HCT116 (cell line): ENCODE results near the gene ERRFI1. TPM values are rescaled to one million over a fixed set of nuclear protein-coding genes. Genes with fewer than 3 reads are reported as not detected.

Source experiments
- ATAC-seq: fragments of 200-7000 bp; cut with Tn5 transposase; 2 replicates; pipeline ENCODE4 v1.9.1; 2020; ENCODE audit warnings: mild to moderate bottlenecking, moderate library complexity
- BruUV-seq: library from RNA; stranded (reverse); fragments of 400-500 nt; replicated peaks from 2 replicates; lab custom pipeline; 2021; lab: Mats Ljungman, UMichigan
- CTCF ChIA-PET: fragments of 300-600 bp; sonication (Branson Sonifier 250); formaldehyde crosslinking; loops from one replicate; lab custom pipeline; 2021; ENCODE audit warnings: antibody characterized with exemption; lab: Charles Lee
- POLR2A ChIA-PET: fragments of 300-600, 350-600 bp; sonication (Branson Sonifier 250); formaldehyde crosslinking; loops from one replicate; lab custom pipeline; 2021; ENCODE audit warnings: antibody characterized with exemption; lab: Charles Lee
- RAD21 ChIA-PET, 2 experiments: fragments of 300-600 bp; sonication (Branson Sonifier 250); formaldehyde crosslinking; loops; one replicate each; lab custom pipeline; 2023; ENCODE audit warnings: low total read pairs in 2 of 2; ENCODE audit not compliant: uncharacterized antibody in 2 of 2, unreplicated experiment in 2 of 2, low non-redundant PET in 1 of 2; lab: Charles Lee
- DNase-seq: peaks from one replicate; pipeline ENCODE4 v3.0.0-alpha.2; 2010; ENCODE audit warnings: low read depth, low spot score
- H2AFZ ChIP-seq: fragments of 200-600 bp; shearing (Covaris generic), sonication (generic); 2 replicates; pipeline ENCODE4 v1.6.1; 2017; ENCODE audit warnings: low read depth, mixed run types, mixed read lengths, antibody characterized with exemption, low read length; ENCODE audit not compliant: poor library complexity, severe bottlenecking
- H3K27ac ChIP-seq: 2 replicates; pipeline ENCODE4 v1.5.1; 2012; ENCODE audit warnings: low read depth, low read length
- H3K27me3 ChIP-seq: fragments of 200-600 bp; sonication (generic); 2 replicates; pipeline ENCODE4 v1.6.1; 2016; ENCODE audit warnings: mixed run types, low read length, mixed read lengths; ENCODE audit not compliant: insufficient read depth
- H3K36me3 ChIP-seq, 2 experiments: fragments of 200-500 bp in 1 of 2; fragments of 200-600 bp in 1 of 2; sonication (Bioruptor generic) in 1 of 2; sonication (generic) in 1 of 2; 2 replicates each; pipeline versions ENCODE4 v1.5.1 to v1.6.1; 2014 to 2016; ENCODE audit warnings: low read length in 2 of 2, inconsistent platforms in 1 of 2, mixed read lengths in 1 of 2, mixed run types in 1 of 2; ENCODE audit not compliant: insufficient read depth in 2 of 2, control insufficient read depth in 1 of 2
- H3K4me1 ChIP-seq, 2 experiments: fragments of 200-600 bp in 1 of 2; sonication (generic) in 1 of 2; 2 replicates each; pipeline versions ENCODE4 v1.5.1 to v1.6.1; 2012 to 2017; ENCODE audit warnings: low read length in 2 of 2, inconsistent platforms in 1 of 2, mild to moderate bottlenecking in 1 of 2, mixed read lengths in 1 of 2, mixed run types in 1 of 2, moderate library complexity in 1 of 2; ENCODE audit not compliant: insufficient read depth in 2 of 2, control insufficient read depth in 1 of 2
- H3K4me2 ChIP-seq: fragments of 200-600 bp; sonication (generic); 2 replicates; pipeline ENCODE4 v1.6.1; 2017; ENCODE audit warnings: mixed run types, low read length, mixed read lengths
- H3K4me3 ChIP-seq, 2 experiments: fragments of 200-600 bp in 1 of 2; sonication (generic) in 1 of 2; replicated peaks in 1 of 2; 2 replicates each; pipeline ENCODE4 v1.5.1; 2011 to 2016; ENCODE audit warnings: low read length in 2 of 2, control low read depth in 1 of 2, low read depth in 1 of 2, mild to moderate bottlenecking in 1 of 2, mixed read lengths in 1 of 2, mixed run types in 1 of 2
- H3K79me2 ChIP-seq: fragments of 200-600 bp; sonication (generic); 2 replicates; pipeline ENCODE4 v1.6.1; 2017; ENCODE audit warnings: mild to moderate bottlenecking, mixed run types, low read length, moderate library complexity, mixed read lengths; ENCODE audit not compliant: insufficient read depth
- H3K9ac ChIP-seq: fragments of 200-600 bp; sonication (generic); 2 replicates; pipeline ENCODE4 v1.6.1; 2016; ENCODE audit warnings: low read length, mixed read lengths
- H3K9me2 ChIP-seq: fragments of 200-600 bp; sonication (generic), shearing (Covaris generic); 2 replicates; pipeline ENCODE4 v1.6.1; 2017; ENCODE audit warnings: mixed run types, mild to moderate bottlenecking, moderate library complexity; ENCODE audit not compliant: insufficient read depth
- H3K9me3 ChIP-seq, 2 experiments: fragments of 200-500 bp in 1 of 2; fragments of 200-600 bp in 1 of 2; sonication (Bioruptor generic) in 1 of 2; sonication (generic) in 1 of 2; 2 replicates each; pipeline ENCODE4 v1.6.1; 2014 to 2017; ENCODE audit warnings: low read length in 2 of 2, mixed read lengths in 2 of 2, inconsistent platforms in 1 of 2, low read depth in 1 of 2, mild to moderate bottlenecking in 1 of 2, mixed run types in 1 of 2, moderate library complexity in 1 of 2; ENCODE audit not compliant: control insufficient read depth in 1 of 2, insufficient read depth in 1 of 2
- H4K20me1 ChIP-seq: fragments of 200-600 bp; sonication (generic), shearing (Covaris generic); 2 replicates; pipeline ENCODE4 v1.6.1; 2017; ENCODE audit warnings: mixed run types, mild to moderate bottlenecking, moderate library complexity; ENCODE audit not compliant: insufficient read depth
- CEBPB ChIP-seq: IDR thresholded peaks from 2 replicates; pipeline ENCODE4 v1.6.1; 2012; ENCODE audit warnings: low read depth
- CTCF ChIP-seq, 3 experiments: fragments of 200-600 bp in 1 of 3; sonication (generic) in 1 of 3; IDR thresholded peaks in 2 of 3; conservative IDR thresholded peaks in 1 of 3; 2 replicates each; pipeline ENCODE4 v1.5.1; 2012 to 2017; ENCODE audit warnings: low read depth in 2 of 3, low read length in 2 of 3, antibody characterized with exemption in 1 of 3, borderline replicate concordance in 1 of 3, control low read depth in 1 of 3, mild to moderate bottlenecking in 1 of 3, mixed read lengths in 1 of 3, mixed run types in 1 of 3, moderate library complexity in 1 of 3; ENCODE audit not compliant: insufficient read depth in 1 of 3
- EGR1 ChIP-seq: IDR thresholded peaks from 2 replicates; pipeline ENCODE4 v1.6.1; 2012; ENCODE audit warnings: low read depth
- EZH2 ChIP-seq: fragments of 200-600 bp; sonication (generic); IDR thresholded peaks from 2 replicates; pipeline ENCODE4 v1.6.1; 2017; ENCODE audit warnings: antibody characterized with exemption, mixed run types
- EZH2phosphoT487 ChIP-seq: fragments of 200-600 bp; IDR thresholded peaks from 2 replicates; pipeline ENCODE4 v1.6.1; 2018; ENCODE audit warnings: antibody characterized with exemption, borderline replicate concordance
- FOSL1 ChIP-seq: IDR thresholded peaks from 2 replicates; pipeline ENCODE4 v1.6.1; 2012; ENCODE audit warnings: low read depth
- POLR2A ChIP-seq: IDR thresholded peaks from 2 replicates; pipeline ENCODE4 v1.7.0; 2011; ENCODE audit warnings: borderline replicate concordance; ENCODE audit not compliant: insufficient read depth, insufficient read length; ENCODE audit errors: extremely low read depth
- REST ChIP-seq: IDR thresholded peaks from 2 replicates; pipeline ENCODE4 v1.6.1; 2012; ENCODE audit warnings: low read depth
- SIN3A ChIP-seq: IDR thresholded peaks from 2 replicates; pipeline ENCODE4 v1.6.1; 2012; ENCODE audit warnings: low read depth
- SP1 ChIP-seq: IDR thresholded peaks from 2 replicates; pipeline ENCODE4 v1.6.1; 2012; ENCODE audit warnings: low read depth
- YY1 ChIP-seq: IDR thresholded peaks from 2 replicates; pipeline ENCODE4 v1.6.1; 2011; ENCODE audit warnings: low read length, low read depth, moderate library complexity, mild to moderate bottlenecking; ENCODE audit not compliant: insufficient replicate concordance; ENCODE audit errors: extremely low read depth
- ZBTB33 ChIP-seq: IDR thresholded peaks from 2 replicates; pipeline ENCODE4 v1.6.1; 2011; ENCODE audit warnings: mild to moderate bottlenecking, low read length, moderate library complexity; ENCODE audit not compliant: insufficient replicate concordance; ENCODE audit errors: extremely low read depth
- ZFX ChIP-seq: fragments of 450-650 bp; IDR thresholded peaks from 2 replicates; pipeline ENCODE4 v1.6.1; 2017
- intact Hi-C: fragments of 100-400 bp; cut with micrococcal nuclease; formaldehyde crosslinking; loops from 2 replicates; pipeline ENCODE4 v1.10.0; 2022
- total RNA-seq: library from RNA; stranded (reverse); gene quantifications from one replicate; pipeline ENCODE4 v1.2.1, GENCODE V29; 2021; ENCODE audit not compliant: unreplicated experiment

Gene ERRFI1
- total RNA-seq, 1 experiment from 2014 or later, result 777 TPM

- H3K9me2 ChIP-seq, result no peaks in the 10 kb centered on the region
- no peak overlapping the region for H2AFZ ChIP-seq
- no peaks in the 10 kb centered on the region for H3K9me3 ChIP-seq
- no peak overlapping the region for H3K4me3 ChIP-seq
- no peaks in the 10 kb centered on the region for H3K27me3 ChIP-seq
- H3K36me3 ChIP-seq, result peaks cover 17 to 44% of the 10 kb centered on the region in 2 experiments
- ChIA-PET CTCF (interaction anchor here (1.5 kb wide), 1 partner anchor 11 kb away, joined by 5 read pairs; no protein-coding TSS in a partner anchor), POLR2A (no interaction called here), RAD21 (no interaction called here)
- peaks cover 17% of the 10 kb centered on the region for H3K79me2 ChIP-seq
- DNase-seq, result no peak
- TF ChIP-seq SP1 (no peak), ZFX (no peak), EZH2phosphoT487 (no peak), CEBPB (no peak), REST (no peak), SIN3A (no peak), FOSL1 (no peak), ZBTB33 (no peak), POLR2A (no peak), CTCF (IDR thresholded peaks at IDR 0.05 in 2 of 3, conservative IDR thresholded peaks at IDR 0.05 in 1 of 3; ENCODE audit: borderline replicate concordance in 1 of 3, insufficient read depth in 1 of 3, low read depth in 2 of 3, low read length in 2 of 3) (no peak), EZH2 (no peak), YY1 (no peak), EGR1 (no peak)
- peaks cover 0 to 6% of the 10 kb centered on the region in 2 experiments; a peak in 2 of 4 replicates for H3K4me1 ChIP-seq
- H3K9ac ChIP-seq, result no peak overlapping the region
- no peak for ATAC-seq
- H3K4me2 ChIP-seq, result no peak overlapping the region
- no peaks in the 10 kb centered on the region for H4K20me1 ChIP-seq
- BruUV-seq, result no TSS peak
- intact Hi-C loops, result no loop called here
- no peak overlapping the region for H3K27ac ChIP-seq
These were observed 40.1 kb downstream of the ERRFI1 start for GRCh38 chr1:7985851-7986612.
